Hypothalamus (tissue), 51 donors: ENCODE results near the gene BCL11A.

Source experiments
- DNase-seq, 51 donors: peaks; one replicate each; lab custom pipeline; 2025; lab: John Stamatoyannopoulos, UW

The BCL11A gene

DNA sequence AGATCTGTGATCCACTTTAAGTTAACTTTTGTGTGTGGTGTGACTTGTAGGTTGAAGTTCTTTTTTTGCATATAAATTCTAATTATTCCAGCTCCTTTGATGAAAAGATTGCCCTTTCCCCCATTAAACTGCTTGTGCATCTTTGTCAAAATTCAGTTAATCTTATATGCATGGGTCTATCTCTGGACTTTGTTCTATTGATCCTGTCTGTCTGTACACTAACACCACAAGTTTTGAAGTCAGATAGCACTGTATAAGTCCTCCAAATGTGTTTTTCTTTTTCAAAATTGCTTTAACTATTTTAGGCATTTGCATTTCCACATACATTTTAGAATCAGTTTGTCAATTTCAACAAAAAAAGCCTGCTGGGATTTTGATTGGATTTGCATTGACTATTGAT is 137.6 kb downstream of the BCL11A start:
- no peak for DNase-seq

DNA sequence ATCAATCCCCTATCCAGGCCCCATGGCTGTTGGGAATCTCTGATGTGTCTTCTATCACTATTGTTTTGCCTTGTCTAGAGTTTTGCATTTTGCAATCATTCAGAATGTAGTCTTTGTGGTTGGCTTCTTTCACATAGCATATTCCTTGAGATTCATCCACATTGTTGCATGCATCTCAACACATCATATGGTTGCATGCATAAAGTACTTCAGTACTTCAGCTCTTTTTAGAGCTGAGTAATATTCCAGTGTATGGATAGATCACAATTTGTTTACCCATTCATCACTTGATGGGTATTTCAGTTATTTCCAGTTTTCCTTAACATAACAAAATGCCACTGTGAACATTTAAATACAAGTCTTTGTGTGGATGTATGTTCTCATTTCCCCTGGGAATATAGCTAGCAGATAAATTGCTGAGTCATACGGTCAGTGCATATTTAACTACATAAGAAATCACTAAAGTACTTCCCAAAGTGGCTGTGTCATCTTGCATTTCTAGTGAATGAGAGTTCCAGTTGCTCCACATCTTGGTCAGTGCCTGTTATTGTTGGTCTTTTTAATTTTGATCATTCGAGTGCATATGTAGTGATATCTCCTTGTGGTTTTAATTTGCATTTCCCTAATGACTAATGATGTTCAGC is 138.8 kb downstream of the BCL11A start:
- DNase-seq: no peak

DNA sequence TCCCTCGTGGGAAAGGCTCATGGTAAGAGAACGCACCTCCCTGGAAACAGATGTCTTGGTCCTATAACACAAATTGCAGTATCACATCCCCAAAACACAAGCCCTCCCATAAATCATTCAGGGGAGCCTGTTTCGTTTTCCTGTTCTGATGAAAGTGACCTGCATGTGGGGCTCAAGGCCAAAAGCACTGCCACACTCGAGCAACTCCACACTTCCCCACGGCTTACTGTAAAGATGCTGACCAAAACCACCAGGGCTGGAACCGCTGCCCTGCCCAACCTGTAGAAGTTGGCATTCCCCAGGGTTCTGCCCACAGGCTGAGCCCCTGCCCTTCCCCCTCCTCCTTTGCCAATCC is 139.7 kb downstream of the BCL11A start:
- DNase-seq: no peak

DNA sequence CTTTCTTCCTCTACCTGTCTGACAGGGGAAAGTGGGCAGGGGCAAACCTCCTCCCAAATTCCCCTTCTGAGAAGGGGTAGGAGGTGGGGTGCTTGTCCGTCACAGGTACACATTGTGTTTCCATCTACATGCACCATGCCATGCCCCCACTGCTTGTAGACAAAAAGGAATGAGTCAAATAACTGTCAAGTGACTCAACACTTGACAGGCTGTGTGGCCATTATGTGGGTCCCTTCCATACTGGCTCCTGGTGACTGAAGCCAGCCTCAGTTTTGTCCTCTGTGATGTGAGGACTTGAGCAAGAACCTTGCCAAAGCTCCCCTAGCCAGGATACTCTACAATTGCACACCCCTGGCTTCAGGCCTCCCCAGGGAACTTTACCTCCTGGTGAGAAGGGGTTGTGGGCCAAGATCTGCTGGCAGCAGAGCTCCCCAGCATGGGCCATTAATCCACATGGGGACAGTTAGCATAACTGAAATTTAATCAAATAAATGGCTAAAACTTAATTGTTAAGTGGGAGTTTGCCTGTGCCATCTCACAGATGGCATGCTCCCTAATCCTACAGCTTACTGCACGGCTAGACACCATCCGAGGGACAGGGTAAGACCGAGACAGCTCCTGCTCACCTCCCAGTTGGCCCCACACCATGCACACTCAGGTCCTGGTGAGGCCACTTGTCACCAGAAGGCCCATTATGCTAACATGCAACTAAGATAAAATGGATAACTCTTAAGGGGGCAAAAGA is 140.2 kb downstream of the BCL11A start:
- no peak for DNase-seq

DNA sequence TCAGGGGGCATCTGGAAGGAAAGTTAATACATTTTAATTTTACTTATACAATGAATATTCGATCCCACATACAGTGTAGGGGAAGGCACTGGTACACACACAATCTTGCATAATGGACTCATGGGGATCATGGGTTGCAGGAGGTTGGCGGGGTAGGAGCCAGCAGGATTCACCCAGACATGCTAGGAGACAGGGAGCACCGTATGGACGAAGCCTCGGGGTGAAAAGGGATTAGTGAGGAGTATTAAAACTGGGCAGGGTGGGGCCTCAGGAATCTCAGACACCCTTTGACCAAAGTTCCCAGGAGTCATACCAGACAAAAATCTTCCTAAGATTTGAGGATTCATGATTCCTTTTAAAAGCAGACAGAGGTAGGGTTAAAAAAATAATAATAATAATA is 140.8 kb downstream of the BCL11A start:
- no peak for DNase-seq

DNA sequence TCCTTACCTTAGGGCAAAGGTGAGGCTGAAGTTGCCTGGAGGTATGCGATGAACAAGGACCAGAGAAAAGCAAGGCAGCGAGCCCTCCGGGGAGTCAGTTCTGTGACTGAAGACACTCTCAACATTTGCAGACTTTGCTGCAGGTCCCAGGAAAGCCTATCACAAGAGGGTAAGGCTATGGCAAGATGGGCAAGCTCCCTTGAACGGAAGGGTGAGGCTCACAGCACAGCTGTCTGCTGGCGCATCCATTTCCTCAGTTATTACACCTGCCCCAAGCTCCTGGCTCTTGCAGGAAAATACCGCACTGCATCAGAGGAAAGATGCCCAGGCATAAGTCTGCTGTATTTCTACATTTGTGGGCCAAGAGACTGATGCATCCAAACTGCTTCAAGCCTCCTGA is 141.4 kb downstream of the BCL11A start:
- no peak for DNase-seq

DNA sequence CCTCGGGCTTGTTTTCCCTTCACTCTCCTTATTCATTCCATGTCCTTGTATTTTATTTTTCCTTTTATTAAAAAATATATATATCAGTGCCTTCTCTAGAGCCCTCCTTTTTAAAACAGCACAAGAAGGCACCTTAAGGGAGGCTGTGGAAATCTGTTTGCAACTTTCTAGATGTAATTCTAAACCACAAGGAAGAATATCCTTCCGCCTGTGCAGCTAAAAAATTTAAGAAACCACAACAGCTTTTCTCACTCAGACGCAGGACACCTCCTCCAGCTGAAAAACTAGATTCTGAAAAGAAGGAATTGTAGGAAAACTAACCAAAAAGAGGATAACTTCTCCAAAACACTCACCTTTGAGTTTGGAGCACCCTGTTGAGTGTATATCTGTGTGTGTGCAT is 142.2 kb downstream of the BCL11A start:
- DNase-seq: no peak

DNA sequence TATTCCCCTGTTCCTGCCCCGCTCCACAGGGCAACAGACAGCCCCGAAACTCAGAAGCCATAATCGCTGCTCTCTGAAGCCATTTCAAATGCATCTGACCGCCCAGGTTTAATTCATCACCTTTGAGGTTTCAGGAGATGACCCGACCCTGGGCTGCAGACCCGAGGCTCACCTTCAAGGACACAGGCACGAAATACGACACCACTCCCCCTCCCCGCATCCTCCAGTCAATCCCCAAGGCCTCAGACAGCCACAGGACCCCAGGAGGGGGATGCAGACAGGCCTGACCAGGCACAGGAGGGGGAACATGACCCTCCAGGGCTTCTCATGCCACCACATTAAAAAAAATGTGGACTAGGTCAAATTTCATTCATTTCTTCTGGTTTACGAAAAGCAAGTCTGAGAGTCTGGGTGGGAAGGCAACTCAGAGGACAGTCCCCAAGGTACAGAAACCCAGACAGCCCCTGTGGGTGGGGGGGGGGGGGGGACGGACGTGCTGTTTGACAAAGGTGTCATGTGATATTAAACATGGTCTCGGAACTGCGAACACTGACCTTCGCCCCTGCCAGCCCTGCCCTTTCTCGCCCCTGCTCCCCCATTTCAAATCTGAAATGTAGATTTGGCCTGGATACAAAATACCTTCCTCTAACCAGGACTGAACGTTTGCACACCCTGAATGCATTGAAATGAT is 142.9 kb downstream of the BCL11A start:
- no peak for DNase-seq

DNA sequence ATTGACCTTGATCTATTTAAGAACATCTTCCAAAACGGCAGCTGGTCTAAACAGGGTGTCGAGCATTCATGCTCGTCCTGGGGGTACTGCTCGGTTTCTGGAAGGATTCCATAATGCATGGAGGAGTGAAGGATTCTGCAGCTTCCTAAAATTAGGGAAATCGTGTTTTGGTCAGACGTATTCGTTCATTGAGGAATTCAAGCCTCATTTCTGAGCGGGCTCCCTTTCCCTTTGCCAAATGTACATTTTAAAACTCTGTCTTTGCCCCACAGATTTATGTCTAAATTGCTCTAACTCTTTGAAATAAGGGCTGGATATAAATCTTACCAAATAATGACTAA is 144.0 kb downstream of the BCL11A start:
- no peak for DNase-seq

DNA sequence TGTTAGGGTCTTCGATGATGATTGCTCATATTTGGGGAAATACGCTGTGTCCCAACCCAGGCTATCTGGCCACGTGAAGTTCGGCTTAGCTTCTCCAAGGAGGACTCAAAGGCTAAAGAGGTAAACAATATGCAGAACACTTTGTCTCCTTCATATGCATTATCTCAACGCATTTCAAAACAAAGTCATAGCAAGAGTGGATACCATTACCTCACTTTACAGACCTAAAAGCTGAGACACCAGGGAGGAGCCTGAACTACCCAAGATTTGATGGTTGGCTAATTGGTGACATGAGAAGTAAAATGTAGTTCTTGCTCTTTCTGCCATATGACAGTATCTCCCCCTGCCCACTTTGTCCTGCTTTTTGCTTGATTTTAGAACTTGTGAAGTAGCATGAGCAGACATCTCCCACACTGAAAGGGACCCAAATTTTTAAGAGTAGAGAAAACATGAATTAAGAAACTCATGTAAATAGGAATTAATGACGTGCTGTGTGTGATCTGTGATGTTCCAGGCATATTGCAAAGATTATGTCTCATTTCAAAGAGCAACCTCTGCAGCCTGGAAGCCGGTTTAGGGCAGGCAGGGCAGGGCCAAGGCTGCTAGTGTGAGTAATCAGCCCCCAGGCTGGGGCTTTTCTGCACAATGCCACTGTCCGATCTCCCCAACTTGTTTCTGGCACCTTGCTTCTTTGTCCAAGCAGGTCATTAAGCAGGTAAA is 144.5 kb downstream of the BCL11A start:
- DNase-seq: no peak

DNA sequence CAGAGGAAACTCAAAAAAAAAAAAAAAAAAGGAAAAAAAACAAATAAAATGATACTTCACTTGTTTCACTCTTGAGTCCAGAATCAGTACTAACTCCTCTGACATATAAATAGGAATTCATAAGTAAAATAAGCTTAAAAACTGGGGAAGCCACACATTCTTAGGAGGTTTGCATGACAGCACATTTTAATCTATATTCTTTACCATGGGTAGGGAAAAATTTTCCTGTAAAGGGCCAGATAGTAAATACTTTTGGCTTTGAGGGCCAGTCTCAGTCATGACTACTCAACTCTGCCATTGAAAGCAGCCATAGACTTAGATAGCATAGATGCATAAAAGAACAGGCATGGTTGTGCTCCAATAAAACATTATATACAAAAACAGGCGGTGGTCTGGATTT is 145.2 kb downstream of the BCL11A start:
- no peak for DNase-seq

DNA sequence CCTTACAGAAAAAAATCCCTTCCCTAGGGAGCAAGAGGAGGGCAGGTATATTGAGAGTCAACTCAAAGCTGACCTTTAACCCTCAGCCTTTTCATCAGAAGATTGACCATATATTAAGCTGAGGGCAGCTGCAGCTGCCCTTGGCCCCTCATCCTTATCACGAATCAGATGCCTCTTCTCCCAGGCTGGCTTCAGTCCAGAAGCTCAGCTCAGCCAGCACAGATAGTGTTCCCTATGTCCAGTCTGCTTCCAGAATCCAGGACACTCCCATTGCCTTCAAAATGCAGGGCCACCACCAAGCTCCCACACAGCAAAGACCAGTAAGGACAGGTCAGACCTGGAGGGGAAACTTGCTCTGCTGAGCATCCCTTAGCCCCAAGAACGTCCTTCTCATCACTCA is 146.1 kb downstream of the BCL11A start:
- no peak for DNase-seq

DNA sequence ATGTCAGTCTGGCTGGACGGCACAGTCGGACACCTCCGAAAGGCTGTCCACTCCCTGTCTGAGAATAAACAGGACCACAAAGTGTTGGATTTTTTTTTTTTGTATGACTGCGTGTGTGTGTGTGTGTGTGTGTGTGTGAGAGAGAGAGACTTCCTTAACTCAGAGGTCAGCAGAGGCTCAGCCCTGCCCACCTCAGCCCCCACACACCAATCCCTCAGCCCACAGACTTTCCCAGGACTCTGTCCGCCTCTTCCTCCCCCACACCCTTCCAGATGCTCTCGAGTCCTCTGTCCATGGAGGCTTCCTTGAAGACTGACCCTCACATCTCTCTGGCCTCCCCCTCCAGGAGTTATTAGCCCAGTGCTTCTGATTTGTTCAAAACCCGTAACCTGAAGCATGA is 147.3 kb downstream of the BCL11A start:
- DNase-seq: no peak

DNA sequence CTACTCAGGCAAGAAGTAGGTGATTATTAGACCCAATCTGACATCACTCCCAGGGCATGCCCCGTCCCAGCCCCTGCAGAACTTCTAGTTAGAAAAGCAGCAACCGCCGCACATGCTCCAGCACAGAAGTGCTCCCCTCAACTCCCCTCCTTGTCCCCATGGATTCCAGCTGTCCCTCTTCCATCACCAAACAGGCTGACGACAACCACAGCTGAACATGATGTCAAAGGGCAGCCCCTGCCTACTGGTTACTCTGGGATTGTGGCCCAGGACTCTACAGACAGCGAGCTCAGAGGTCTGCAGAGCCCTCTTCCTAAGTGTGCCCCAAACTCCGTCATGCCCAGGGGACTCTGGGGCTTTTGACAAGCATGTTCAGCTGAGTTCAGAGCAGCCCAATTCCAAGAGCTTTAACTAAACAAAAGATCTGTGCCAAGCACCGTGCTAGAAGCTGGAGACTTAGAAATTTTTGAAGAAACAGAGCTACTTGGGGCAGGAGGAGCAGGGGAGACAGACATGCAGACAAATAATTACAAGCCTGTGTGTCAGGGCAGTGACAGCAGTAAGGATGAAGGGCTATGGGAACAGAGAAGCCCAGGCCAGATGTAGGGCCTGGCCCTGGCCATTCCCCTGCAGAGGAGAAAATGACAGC is 148.1 kb downstream of the BCL11A start:
- DNase-seq: no peak
